Measurements from ENCODE around the gene HES2. TPM values are rescaled to one million over a fixed set of nuclear protein-coding genes. Genes with fewer than 3 reads are reported as not detected.
"Not testable (repeated sequence)": the region's sequence is repeated elsewhere in the genome, so short reads cannot be mapped to it uniquely, and the experiment has no call there.

The HES2 gene
- total and polyA plus RNA-seq, 5 donors from 2014 or later: not detected

DNA sequence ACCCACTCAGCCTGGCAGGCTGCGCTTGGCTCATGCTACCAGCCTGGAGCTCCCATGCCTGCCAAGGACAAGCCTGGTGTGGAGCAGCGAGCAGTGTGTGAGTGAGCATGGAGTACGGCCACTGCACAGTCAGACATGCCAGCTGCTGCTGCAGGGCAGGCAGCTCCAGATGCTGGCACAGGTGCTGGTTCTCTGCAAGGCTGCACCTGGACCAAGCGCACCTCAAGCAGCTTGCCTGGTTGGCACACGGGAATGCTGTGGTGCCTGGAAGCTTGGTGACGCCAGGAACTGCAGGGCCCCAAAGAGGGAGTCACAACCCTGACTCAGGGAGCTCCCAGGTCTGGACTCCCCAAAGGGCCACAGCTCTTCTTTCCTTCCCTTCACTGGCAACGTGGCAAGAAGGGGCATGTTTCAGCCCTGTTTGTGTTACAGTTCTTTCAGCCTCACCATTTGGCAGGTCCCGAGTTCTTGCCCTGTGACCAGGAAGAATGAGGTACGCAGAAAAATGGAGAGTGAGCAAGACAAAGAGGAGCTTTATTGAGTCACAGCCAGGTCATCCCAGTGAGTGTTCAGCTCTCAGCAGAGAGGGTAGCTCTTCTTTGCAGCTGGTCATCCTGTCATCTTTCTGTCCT, 52.2 kb downstream of the HES2 start:
- Mint-ChIP-seq H3K4me3 (no peak overlapping the region), H3K27me3 (no peaks in the 10 kb centered on the region), H3K4me1 (peaks cover 6 to 19% (median 11%) of the 10 kb centered on the region in 4 donors), H3K27ac (no peak overlapping the region), H3K36me3 (no peaks in the 10 kb centered on the region), H3K9me3 (no peaks in the 10 kb centered on the region)
- Histone ChIP-seq H3K27ac (ENCODE audit: insufficient read depth, low read length, poor library complexity, severe bottlenecking) (no peak overlapping the region), H3K36me3 (ENCODE audit: control insufficient read depth, insufficient read depth, low read length) (no peaks in the 10 kb centered on the region), H3K27me3 (ENCODE audit: control insufficient read depth, insufficient read depth, low read length) (no peaks in the 10 kb centered on the region), H3K4me3 (ENCODE audit: low read depth, low read length) (no peak overlapping the region), H3K9me3 (ENCODE audit: control insufficient read depth in 2 of 2, low read length in 2 of 2) (no peaks in the 10 kb centered on the region), H3K4me1 (ENCODE audit: control insufficient read depth, insufficient read depth, low read length, poor library complexity, severe bottlenecking) (peaks cover 4% of the 10 kb centered on the region)
- DNase-seq (no peak), ATAC-seq (ENCODE audit: low read depth in 2 of 2) (no peak)

DNA sequence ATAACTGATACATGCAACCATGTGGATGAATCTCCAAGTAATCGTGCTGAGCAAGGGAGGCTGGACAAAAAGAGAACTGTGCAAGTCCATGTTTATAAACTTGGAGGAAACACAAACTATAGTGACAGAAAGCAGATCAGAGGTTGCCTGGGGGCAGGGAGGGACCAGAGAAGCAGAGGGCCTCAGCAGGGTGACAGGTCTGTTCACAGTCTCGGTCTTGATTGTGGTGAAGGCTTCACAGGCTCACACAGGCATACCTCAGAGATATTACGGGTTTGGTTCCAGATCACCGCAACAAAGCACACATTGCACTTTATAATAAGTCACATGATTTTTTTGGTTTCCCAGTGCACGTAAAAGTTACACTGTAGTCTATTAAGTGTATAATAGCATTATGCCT, 54.7 kb downstream of the HES2 start:
- Histone ChIP-seq H3K4me1 (ENCODE audit: control insufficient read depth, insufficient read depth, low read length, poor library complexity, severe bottlenecking) (peaks cover 11% of the 10 kb centered on the region), H3K27ac (ENCODE audit: insufficient read depth, low read length, poor library complexity, severe bottlenecking) (no peak overlapping the region), H3K9me3 (ENCODE audit: control insufficient read depth in 2 of 2, low read length in 2 of 2) (no peaks in the 10 kb centered on the region), H3K4me3 (ENCODE audit: low read depth, low read length) (no peak overlapping the region), H3K27me3 (ENCODE audit: control insufficient read depth, insufficient read depth, low read length) (no peaks in the 10 kb centered on the region), H3K36me3 (ENCODE audit: control insufficient read depth, insufficient read depth, low read length) (no peaks in the 10 kb centered on the region)
- H3K4me1 Mint-ChIP-seq: peaks cover 9 to 25% (median 14%) of the 10 kb centered on the region in 4 donors
- ATAC-seq (ENCODE audit: low read depth in 2 of 2): peak; percentile 72 to 77
- H3K4me3 Mint-ChIP-seq: peak overlapping the region in 3 of 4 donors; percentile 22 to 75 (median 68)
- no peaks in the 10 kb centered on the region for H3K36me3 Mint-ChIP-seq
- no peaks in the 10 kb centered on the region for H3K27me3 Mint-ChIP-seq
- no peaks in the 10 kb centered on the region for H3K9me3 Mint-ChIP-seq
- H3K27ac Mint-ChIP-seq: peak overlapping the region; percentile 75 to 86 (median 82)
- peak in 2 of 3 donors; percentile 45 to 54 for DNase-seq

- not testable (repeated sequence) for H3K27ac ChIP-seq (ENCODE audit: insufficient read depth, low read length, poor library complexity, severe bottlenecking); H3K4me3 ChIP-seq (ENCODE audit: low read depth, low read length); H3K9me3 ChIP-seq (ENCODE audit: control insufficient read depth in 2 of 2, low read length in 2 of 2); H3K36me3 Mint-ChIP-seq; H3K9me3 Mint-ChIP-seq; ATAC-seq (ENCODE audit: low read depth in 2 of 2); H3K4me3 Mint-ChIP-seq; H3K27me3 ChIP-seq (ENCODE audit: control insufficient read depth, insufficient read depth, low read length); H3K27me3 Mint-ChIP-seq; DNase-seq; H3K36me3 ChIP-seq (ENCODE audit: control insufficient read depth, insufficient read depth, low read length)
- H3K4me1 ChIP-seq (ENCODE audit: control insufficient read depth, insufficient read depth, low read length, poor library complexity, severe bottlenecking): peaks cover 29% of the 10 kb centered on the region
- Mint-ChIP-seq H3K27ac (peak overlapping the region in 2 of 3 donors; percentile 26 to 67), H3K4me1 (peaks cover 9 to 42% (median 27%) of the 10 kb centered on the region in 4 donors)
These were observed 56.4 kb downstream of the HES2 start for GRCh38 chr1:6363085-6363884.

Other genes starting within 250 kb of the HES2 start
- not detected for gene CHD5, start 239.6 kb downstream of the HES2 start, total RNA-seq
- gene CHD5, start 239.6 kb downstream of the HES2 start, polyA plus RNA-seq: not detected
- 405 TPM for gene RPL22, start 220.3 kb downstream of the HES2 start, total RNA-seq
- 100 to 1,000 TPM; 152 to 238 (median 191) TPM for gene RPL22, start 220.3 kb downstream of the HES2 start, polyA plus RNA-seq
- gene RNF207, start 213.8 kb downstream of the HES2 start, total RNA-seq: 8.4 TPM
- gene RNF207, start 213.8 kb downstream of the HES2 start, polyA plus RNA-seq: under 1 TPM; 0.08 to 0.52 (median 0.40) TPM
- gene ICMT, start 184.0 kb downstream of the HES2 start, total RNA-seq: 9.1 TPM
- 10 to 100 TPM; 18.2 to 22.3 (median 19.7) TPM for gene ICMT, start 184.0 kb downstream of the HES2 start, polyA plus RNA-seq
- not detected for gene HES3, start 175.7 kb downstream of the HES2 start, total RNA-seq
- not detected for gene HES3, start 175.7 kb downstream of the HES2 start, polyA plus RNA-seq
- gene GPR153, start 158.8 kb downstream of the HES2 start, total RNA-seq: 0.15 TPM
- gene GPR153, start 158.8 kb downstream of the HES2 start, polyA plus RNA-seq: not detected
- gene ACOT7, start 26.2 kb downstream of the HES2 start, total RNA-seq: 9.6 TPM
- 10 to 100 TPM in 2 of 4 donors, 1 to 10 TPM in 2; 9.3 to 13.6 (median 9.9) TPM for gene ACOT7, start 26.2 kb downstream of the HES2 start, polyA plus RNA-seq
- gene ESPN, start 4.9 kb upstream of the HES2 start, total RNA-seq: 3.7 TPM
- under 1 TPM; 0.22 to 0.25 (median 0.22) TPM for gene ESPN, start 4.9 kb upstream of the HES2 start, polyA plus RNA-seq
- 258 TPM for gene TNFRSF25, start 46.3 kb upstream of the HES2 start, total RNA-seq
- 10 to 100 TPM; 23.3 to 32.8 (median 31.0) TPM for gene TNFRSF25, start 46.3 kb upstream of the HES2 start, polyA plus RNA-seq
- 5.0 TPM for gene PLEKHG5, start 71.7 kb upstream of the HES2 start, total RNA-seq
- 1 to 10 TPM in 1 of 4 donors, under 1 TPM in 2, not detected in 1; 0.65 to 1.0 (median 0.68) TPM for gene PLEKHG5, start 71.7 kb upstream of the HES2 start, polyA plus RNA-seq
- gene NOL9, start 134.6 kb upstream of the HES2 start, total RNA-seq: 74.7 TPM
- gene NOL9, start 134.6 kb upstream of the HES2 start, polyA plus RNA-seq: 10 to 100 TPM; 11.0 to 23.0 (median 18.9) TPM
- gene TAS1R1, start 135.4 kb upstream of the HES2 start, total RNA-seq: not detected
- gene TAS1R1, start 135.4 kb upstream of the HES2 start, polyA plus RNA-seq: under 1 TPM in 1 of 4 donors, not detected in 3; 0.09 TPM
- 41.8 TPM for gene ZBTB48, start 160.1 kb upstream of the HES2 start, total RNA-seq
- 10 to 100 TPM; 18.6 to 24.8 (median 21.9) TPM for gene ZBTB48, start 160.1 kb upstream of the HES2 start, polyA plus RNA-seq
- gene KLHL21, start 182.9 kb upstream of the HES2 start, total RNA-seq: 34.4 TPM
- gene KLHL21, start 182.9 kb upstream of the HES2 start, polyA plus RNA-seq: 10 to 100 TPM; 16.7 to 46.6 (median 26.2) TPM
- 7.5 TPM for gene PHF13, start 193.8 kb upstream of the HES2 start, total RNA-seq
- 1 to 10 TPM; 4.7 to 6.2 (median 5.3) TPM for gene PHF13, start 193.8 kb upstream of the HES2 start, polyA plus RNA-seq
- 14.3 TPM for gene THAP3, start 204.9 kb upstream of the HES2 start, total RNA-seq
- 10 to 100 TPM; 23.4 to 32.9 (median 26.1) TPM for gene THAP3, start 204.9 kb upstream of the HES2 start, polyA plus RNA-seq